NT2/D1 (cell line): ENCODE results near the gene KLHL29.

Experiments
- SUZ12 ChIP-seq: IDR thresholded peaks from 2 replicates; pipeline ENCODE4 v1.6.1; 2011; ENCODE audit not compliant: insufficient read length, insufficient read depth; ENCODE audit errors: extremely low read depth
- YY1 ChIP-seq: IDR thresholded peaks from 2 replicates; pipeline ENCODE4 v1.6.1; 2011; ENCODE audit not compliant: insufficient read length, insufficient read depth
- ZNF274 ChIP-seq: IDR thresholded peaks from 2 replicates; pipeline ENCODE4 v1.6.1; 2011; ENCODE audit warnings: mild to moderate bottlenecking, low read depth, low read length

GRCh38 chr2:23603581-23603980 lies 218.6 kb downstream of the KLHL29 start:
- no peak for TF ChIP-seq YY1
- no peak for TF ChIP-seq ZNF274
- TF ChIP-seq SUZ12 = no peak
